GM23338 (cell line): Measurements from ENCODE around the gene IMMP2L. TPM values are rescaled to one million over a fixed set of nuclear protein-coding genes. Genes with fewer than 3 reads are reported as not detected.
A peak's percentile ranks its signal among the peaks of the same experiment; 100 is the strongest.

ENCODE experiments used
- ATAC-seq: fragments of 200-7000 bp; cut with Tn5 transposase; 3 replicates; pipeline ENCODE4 v1.9.1; 2020
- DNase-seq: peaks from one replicate; pipeline ENCODE4 v3.0.0-alpha.2; 2015; ENCODE audit warnings: low spot score
- H2AFZ ChIP-seq: fragments of 200-600 bp; sonication (generic); 2 replicates; pipeline ENCODE4 v1.8.0; 2016; ENCODE audit warnings: antibody characterized with exemption, mild to moderate bottlenecking, moderate library complexity
- H3F3A ChIP-seq: fragments of 200-600 bp; sonication (generic); replicated peaks from 2 replicates; pipeline ENCODE4 v1.8.0; 2017; ENCODE audit warnings: antibody characterized with exemption, mixed run types, low read depth
- H3K27ac ChIP-seq: fragments of 200-600 bp; sonication (generic); 2 replicates; pipeline ENCODE4 v1.6.1; 2016; ENCODE audit warnings: low read depth
- H3K27me3 ChIP-seq: fragments of 200-600 bp; sonication (generic); 2 replicates; pipeline ENCODE4 v1.8.0; 2016; ENCODE audit warnings: mild to moderate bottlenecking, mixed run types, moderate library complexity; ENCODE audit not compliant: insufficient read depth
- H3K36me3 ChIP-seq: fragments of 200-600 bp; sonication (generic); 2 replicates; pipeline ENCODE4 v1.8.0; 2016; ENCODE audit warnings: mild to moderate bottlenecking; ENCODE audit not compliant: insufficient read depth
- H3K4me1 ChIP-seq: fragments of 200-600 bp; sonication (generic); 2 replicates; pipeline ENCODE4 v1.8.0; 2016; ENCODE audit warnings: mild to moderate bottlenecking, moderate library complexity; ENCODE audit not compliant: insufficient read depth
- H3K4me2 ChIP-seq: fragments of 200-600 bp; sonication (generic); 2 replicates; pipeline ENCODE4 v1.7.1; 2017; ENCODE audit warnings: mixed run types
- H3K4me3 ChIP-seq: fragments of 200-600 bp; sonication (generic); 2 replicates; pipeline ENCODE4 v1.6.1; 2016; ENCODE audit warnings: mixed run types
- H3K79me2 ChIP-seq: fragments of 200-600 bp; sonication (generic); replicated peaks from 2 replicates; pipeline ENCODE4 v1.8.0; 2017; ENCODE audit warnings: mild to moderate bottlenecking; ENCODE audit not compliant: insufficient read depth
- H3K9me2 ChIP-seq: fragments of 200-600 bp; sonication (generic); 2 replicates; pipeline ENCODE4 v1.8.0; 2017; ENCODE audit not compliant: insufficient read depth
- H4K20me1 ChIP-seq: fragments of 200-600 bp; sonication (generic); replicated peaks from 2 replicates; pipeline ENCODE4 v1.8.0; 2017; ENCODE audit warnings: mild to moderate bottlenecking; ENCODE audit not compliant: insufficient read depth
- H3K27ac Mint-ChIP-seq: 2 replicates; pipeline ENCODE4 v1.8.0; 2020; ENCODE audit warnings: inconsistent platforms, mild to moderate bottlenecking, moderate library complexity, mixed read lengths
- H3K27me3 Mint-ChIP-seq: 3 replicates; pipeline ENCODE4 v1.8.0; 2022; ENCODE audit warnings: low read depth, mild to moderate bottlenecking, moderate library complexity, mixed read lengths, inconsistent platforms; ENCODE audit not compliant: insufficient read depth, poor library complexity
- H3K36me3 Mint-ChIP-seq: 3 replicates; pipeline ENCODE4 v1.8.0; 2021; ENCODE audit warnings: low read depth, mild to moderate bottlenecking, inconsistent platforms, moderate library complexity, mixed read lengths
- H3K4me1 Mint-ChIP-seq: 3 replicates; pipeline ENCODE4 v1.8.0; 2020; ENCODE audit warnings: mild to moderate bottlenecking, inconsistent platforms, mixed read lengths
- H3K4me3 Mint-ChIP-seq: 3 replicates; pipeline ENCODE4 v1.8.0; 2021; ENCODE audit warnings: moderate library complexity, mild to moderate bottlenecking, inconsistent platforms, mixed read lengths
- H3K9me3 Mint-ChIP-seq: 3 replicates; pipeline ENCODE4 v1.8.0; 2020; ENCODE audit warnings: moderate library complexity, mild to moderate bottlenecking, inconsistent platforms, mixed read lengths
- CTCF ChIP-seq, 2 experiments: fragments of 200-600 bp in 1 of 2; sonication (generic) in 1 of 2; conservative IDR thresholded peaks; 2 replicates each; pipeline versions ENCODE4 v1.5.1 to v1.6.1; 2016 to 2017; ENCODE audit warnings: antibody characterized with exemption in 2 of 2, low read depth in 2 of 2, mild to moderate bottlenecking in 2 of 2, moderate library complexity in 1 of 2
- JUNB ChIP-seq: IDR thresholded peaks from one replicate; pipeline ENCODE4 v1.6.1; 2016; ENCODE audit warnings: antibody characterized with exemption; ENCODE audit not compliant: unreplicated experiment
- NANOG ChIP-seq: IDR thresholded peaks from 2 replicates; pipeline ENCODE4 v1.6.1; 2016; ENCODE audit warnings: antibody characterized with exemption, borderline replicate concordance
- REST ChIP-seq: IDR thresholded peaks from one replicate; pipeline ENCODE4 v1.6.1; 2018; ENCODE audit warnings: antibody characterized with exemption; ENCODE audit not compliant: unreplicated experiment
- STAT1 ChIP-seq: IDR thresholded peaks from one replicate; pipeline ENCODE4 v1.6.1; 2016; ENCODE audit warnings: antibody characterized with exemption; ENCODE audit not compliant: unreplicated experiment
- ZNF462 ChIP-seq: fragments of 250-450 bp; sonication (Bioruptor Pico); IDR thresholded peaks from 2 replicates; pipeline ENCODE4 v1.5.0; 2020; ENCODE audit warnings: mild to moderate bottlenecking, moderate library complexity
- polyA plus RNA-seq: library from polyadenylated mRNA; unstranded; fragments of >200 nt; fragmentation: Nextera tagmentation; extraction: Ambion mirVana; gene quantifications from 2 replicates; pipeline ENCODE4 v1.2.1, GENCODE V29; 2016
- total RNA-seq: library from RNA; depleted of rRNA; stranded (reverse); fragments of >200 nt; shearing (Covaris generic); gene quantifications from 2 replicates; pipeline ENCODE4 v1.2.3, GENCODE V29; 2014

IMMP2L gene
- total and polyA plus RNA-seq, 2 experiments from 2014 or later = 7.3 to 14.0 TPM

GRCh38 chr7:110868458-110868857 lies 693.8 kb downstream of the IMMP2L start (continued):
- TF ChIP-seq ZNF462 (CRISPR knock-in tag) (no peak), REST (no peak), NANOG (no peak), STAT1 (no peak), JUNB (no peak)

- no peak overlapping the region for H3K4me2 ChIP-seq
- peaks cover 2% of the 10 kb centered on the region for H3K27me3 Mint-ChIP-seq
- no peaks in the 10 kb centered on the region for H4K20me1 ChIP-seq
- no peak overlapping the region for H3K4me3 Mint-ChIP-seq
- H3K4me1 Mint-ChIP-seq = peaks cover 13% of the 10 kb centered on the region
- H3K36me3 ChIP-seq = no peaks in the 10 kb centered on the region
- H3K27ac ChIP-seq = no peak overlapping the region
- H3K79me2 ChIP-seq = no peaks in the 10 kb centered on the region
- no peak for ATAC-seq
- H3K9me2 ChIP-seq = peaks cover 8% of the 10 kb centered on the region
- peak; percentile 24 for DNase-seq
- no peaks in the 10 kb centered on the region for H3K27me3 ChIP-seq
- no peaks in the 10 kb centered on the region for H3F3A ChIP-seq
- peaks cover 27% of the 10 kb centered on the region for H3K4me1 ChIP-seq
- H3K9me3 Mint-ChIP-seq = no peaks in the 10 kb centered on the region; the same call in 2 of the 3 replicates
- H3K36me3 Mint-ChIP-seq = peaks cover 2% of the 10 kb centered on the region; the same call in 1 of the 3 replicates
- H3K27ac Mint-ChIP-seq = no peak overlapping the region; the same call in 1 of the 2 replicates
- H2AFZ ChIP-seq = no peak overlapping the region
- no peak overlapping the region for H3K4me3 ChIP-seq
- TF ChIP-seq CTCF (conservative IDR thresholded peaks at IDR 0.05; ENCODE audit: low read depth in 2 of 2) = peak in 1 of 2 experiments; percentile 18; a peak in 1 of 4 replicates
These were observed 694.5 kb downstream of the IMMP2L start for GRCh38 chr7:110867771-110868170.
